GM18861 (cell line): ENCODE data around the gene RCCD1.
"Not testable (repeated sequence)": the region's sequence is repeated elsewhere in the genome, so short reads cannot be mapped to it uniquely, and the experiment has no call there.

Source experiments
- ATAC-seq: cut with Tn5 transposase; IDR thresholded peaks from one replicate; pipeline ENCODE4 v1.9.1; 2021; ENCODE audit not compliant: unreplicated experiment

The RCCD1 gene

GRCh38 chr15:90917569-90917968, 37.1 kb upstream of the RCCD1 start:
- no peak for ATAC-seq

- ATAC-seq = no peak
Measured at GRCh38 chr15:90918034-90918788, 36.5 kb upstream of the RCCD1 start.

GRCh38 chr15:90918835-90919234, 35.8 kb upstream of the RCCD1 start:
- no peak for ATAC-seq

GRCh38 chr15:90921887-90922286, 32.8 kb upstream of the RCCD1 start:
- ATAC-seq = no peak

GRCh38 chr15:90922712-90923322, 31.9 kb upstream of the RCCD1 start:
- peak; percentile 67 for ATAC-seq

- ATAC-seq = peak; percentile 56
Measured at GRCh38 chr15:90924375-90924774, 30.3 kb upstream of the RCCD1 start.

GRCh38 chr15:90926766-90927165, 27.9 kb upstream of the RCCD1 start:
- not testable (repeated sequence) for ATAC-seq

GRCh38 chr15:90928106-90928505, 26.6 kb upstream of the RCCD1 start:
- ATAC-seq = not testable (repeated sequence)

GRCh38 chr15:90929246-90930019, 25.3 kb upstream of the RCCD1 start:
- no peak for ATAC-seq

- ATAC-seq = no peak
Measured at GRCh38 chr15:90930861-90931574, 23.7 kb upstream of the RCCD1 start.

GRCh38 chr15:90931575-90931827, 23.2 kb upstream of the RCCD1 start:
- no peak for ATAC-seq

- ATAC-seq = peak; percentile 49
Measured at GRCh38 chr15:90931828-90932659, 22.6 kb upstream of the RCCD1 start, which contains the start of gene HDDC3. Gene HDDC3 (minus strand): TSS chr15:90932549. CDS start chr15:90932540, 9 bp downstream.

- ATAC-seq = no peak
Measured at GRCh38 chr15:90932660-90932991, 22.1 kb upstream of the RCCD1 start.

- ATAC-seq = no peak
Measured at GRCh38 chr15:90933301-90933700, 21.4 kb upstream of the RCCD1 start.

- peak; percentile 34 for ATAC-seq
Measured at GRCh38 chr15:90934256-90934948, 20.3 kb upstream of the RCCD1 start.

GRCh38 chr15:90934949-90935751, 19.5 kb upstream of the RCCD1 start, which contains the start of gene UNC45A:
Gene UNC45A (plus strand): TSS chr15:90935285. CDS start chr15:90935325, 40 bp downstream.
- peak; percentile 44 for ATAC-seq

GRCh38 chr15:90936823-90937222, 17.9 kb upstream of the RCCD1 start:
- ATAC-seq = no peak

GRCh38 chr15:90938261-90938660, 16.4 kb upstream of the RCCD1 start:
- no peak for ATAC-seq

- no peak for ATAC-seq
Measured at GRCh38 chr15:90939756-90940155, 14.9 kb upstream of the RCCD1 start.
